ENCODE data around the gene ABHD17A.

ABHD17A gene

GRCh38 chr19:1885398-1886119 lies at the start of gene ABHD17A:
TSS of gene ABHD17A (minus strand) at chr19:1885496. CDS start at chr19:1881566, 3,930 bp downstream.
- DNase-seq: peak; percentile 97

GRCh38 chr19:1933942-1934341 lies 48.6 kb upstream of the ABHD17A start:
- no peak for DNase-seq

DNA sequence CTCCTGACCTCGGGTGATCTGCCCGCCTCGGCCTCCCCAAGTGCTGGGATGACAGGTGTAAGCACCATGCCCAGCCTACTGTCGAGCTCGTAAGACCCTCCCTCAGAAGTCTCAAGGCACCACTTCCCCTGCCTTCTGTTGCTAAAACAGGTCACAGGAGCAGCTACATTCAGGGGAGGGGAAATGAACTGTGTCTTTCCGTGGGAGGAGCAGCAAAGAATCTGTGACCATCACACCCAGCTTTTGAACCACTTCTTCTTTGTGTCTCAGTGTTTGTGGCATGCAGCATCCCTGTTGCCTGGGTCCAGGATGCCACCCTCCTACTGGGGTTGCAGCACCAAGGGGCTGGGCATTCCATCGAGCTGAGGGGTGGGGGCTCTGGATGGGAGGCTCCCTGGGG lies 47.9 kb upstream of the ABHD17A start:
- DNase-seq: no peak

- no peak for DNase-seq
These were observed 47.1 kb upstream of the ABHD17A start for GRCh38 chr19:1932395-1932794.

DNA sequence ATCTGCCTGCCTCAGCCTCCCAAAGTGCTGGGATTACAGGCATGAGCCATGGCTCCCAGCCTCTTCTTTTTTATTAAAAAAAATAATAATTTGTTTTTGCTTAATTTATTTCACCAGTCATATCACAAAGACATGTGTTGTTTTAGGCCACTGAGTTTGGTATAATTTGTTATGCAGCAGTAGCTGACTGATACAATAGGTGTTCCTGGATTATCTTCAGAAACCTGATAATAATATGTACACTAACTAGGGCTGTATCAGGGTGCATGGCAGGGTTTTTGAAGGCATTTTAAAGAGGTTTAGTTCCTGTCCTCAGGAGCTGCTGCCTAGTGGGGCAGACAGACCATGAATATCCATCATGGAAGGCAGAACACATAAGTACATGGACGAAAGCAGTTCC lies 46.1 kb upstream of the ABHD17A start:
- DNase-seq: no peak

- peak; percentile 82 for DNase-seq
These were observed 43.9 kb upstream of the ABHD17A start for GRCh38 chr19:1929021-1929742.

GRCh38 chr19:1925544-1925943 lies 40.2 kb upstream of the ABHD17A start:
- DNase-seq: no peak

DNA sequence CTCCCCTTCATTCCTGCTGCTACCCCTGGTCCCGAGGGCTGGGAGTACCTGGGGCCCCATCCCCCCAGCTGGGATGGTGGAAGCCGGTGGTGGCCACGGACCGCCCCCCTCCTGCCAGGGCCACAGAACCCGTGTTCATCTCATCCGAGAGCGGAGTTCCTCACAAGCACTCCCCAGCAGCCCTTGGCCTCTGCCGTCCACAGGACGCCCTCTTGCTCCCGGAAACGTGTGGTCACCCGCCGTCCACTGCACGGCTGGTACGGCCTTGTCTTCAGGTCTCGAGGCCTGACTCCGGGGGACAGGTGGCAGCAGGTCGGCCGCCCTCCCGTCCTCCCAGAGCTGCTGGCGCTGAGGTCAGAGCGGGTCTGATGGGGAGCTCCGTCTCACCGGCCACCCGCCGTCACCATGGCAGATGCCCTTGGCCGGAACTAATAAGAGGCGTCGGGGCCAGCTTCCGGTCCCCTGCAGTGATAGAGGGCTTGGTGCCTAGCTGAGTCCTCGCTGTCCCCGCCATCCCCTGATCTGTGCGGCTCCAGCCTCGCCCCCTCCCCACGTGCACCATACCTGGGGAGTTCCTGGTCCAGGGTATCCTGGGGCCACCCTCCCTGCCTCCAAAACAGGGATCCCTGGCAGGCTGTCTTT lies 39.1 kb upstream of the ABHD17A start:
- DNase-seq: no peak

- no peak for DNase-seq
These were observed 38.0 kb upstream of the ABHD17A start for GRCh38 chr19:1923319-1923718.

GRCh38 chr19:1922803-1923202 lies 37.5 kb upstream of the ABHD17A start:
- DNase-seq: no peak

DNA sequence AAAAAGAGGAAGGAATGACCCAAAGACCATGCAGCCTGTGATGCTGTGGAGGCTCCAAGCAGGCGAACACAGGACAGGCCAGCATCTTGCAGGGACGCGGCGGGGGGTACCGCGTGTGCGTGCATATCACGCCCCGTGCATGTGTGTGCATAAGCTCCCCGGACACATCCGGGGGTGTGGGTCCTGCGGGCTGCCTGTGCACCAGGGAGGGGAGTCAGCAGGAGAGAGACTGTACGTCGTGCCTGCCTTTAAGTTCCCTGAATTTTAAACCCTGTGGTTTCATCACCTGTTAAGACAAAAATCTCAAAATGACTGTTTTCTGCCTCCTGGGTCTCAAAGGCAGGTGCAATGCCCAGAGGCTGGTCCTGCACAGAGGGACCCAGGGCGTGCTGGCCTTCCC lies 36.5 kb upstream of the ABHD17A start:
- no peak for DNase-seq

DNA sequence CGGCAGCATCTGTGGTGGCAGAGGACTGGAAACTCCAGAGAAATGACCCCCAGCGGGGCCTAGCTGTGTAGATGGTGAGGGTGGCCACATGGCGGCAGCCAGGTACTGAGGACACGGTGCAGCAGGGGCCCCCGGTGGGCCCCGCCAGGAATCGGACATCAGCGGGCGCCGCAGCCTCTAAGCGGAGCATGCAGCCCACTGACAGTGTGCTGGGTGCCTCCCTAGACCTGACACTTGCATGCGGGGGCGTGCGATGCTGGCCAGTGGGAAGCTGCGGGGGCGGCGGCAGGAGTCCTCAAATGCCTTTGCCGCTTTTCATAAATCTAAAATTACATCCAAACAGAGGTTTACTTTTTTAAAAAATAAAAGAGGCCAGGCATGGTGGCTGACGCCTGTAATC lies 36.0 kb upstream of the ABHD17A start:
- no peak for DNase-seq

GRCh38 chr19:1920644-1921043 lies 35.3 kb upstream of the ABHD17A start:
- DNase-seq: no peak

DNA sequence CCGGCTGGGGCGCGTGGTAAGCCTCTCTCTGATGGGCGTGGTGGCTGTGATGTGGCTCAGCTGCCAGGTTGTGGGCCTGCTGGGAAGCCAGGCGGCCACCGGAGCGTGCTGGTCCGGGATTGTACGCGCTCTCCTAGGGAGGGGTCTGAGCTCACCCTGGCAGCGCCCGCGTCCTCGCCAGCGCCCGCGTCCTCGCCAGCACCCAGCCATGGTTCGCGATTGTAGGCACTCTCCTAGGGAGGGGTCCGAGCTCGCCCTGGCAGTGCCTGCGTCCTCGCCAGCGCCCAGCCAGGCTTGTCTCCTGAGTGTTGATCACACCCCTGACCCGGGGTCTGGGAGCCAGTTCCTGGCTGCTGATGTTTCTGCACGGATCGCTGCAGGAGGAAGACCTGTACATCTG lies 33.7 kb upstream of the ABHD17A start:
- DNase-seq: no peak

DNA sequence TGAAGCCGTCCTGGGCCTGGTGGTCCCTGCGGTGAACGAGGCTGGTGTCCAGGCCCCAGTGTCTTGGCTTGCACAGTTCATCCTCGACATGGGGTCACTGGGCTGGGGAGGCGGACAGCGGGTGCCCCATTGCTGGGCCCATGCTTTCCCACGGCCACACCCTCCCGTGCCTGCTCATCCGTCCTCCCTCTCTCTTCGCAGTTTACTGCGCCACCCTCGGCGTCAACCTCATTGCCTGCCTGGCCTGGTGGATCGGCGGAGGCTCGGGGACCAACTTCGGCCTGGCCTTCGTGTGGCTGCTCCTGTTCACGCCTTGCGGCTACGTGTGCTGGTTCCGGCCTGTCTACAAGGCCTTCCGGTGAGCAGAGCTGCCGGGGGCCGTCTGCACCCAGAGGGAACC lies 32.6 kb upstream of the ABHD17A start:
- no peak for DNase-seq

GRCh38 chr19:1917146-1917545 lies 31.9 kb upstream of the ABHD17A start:
- DNase-seq: no peak

DNA sequence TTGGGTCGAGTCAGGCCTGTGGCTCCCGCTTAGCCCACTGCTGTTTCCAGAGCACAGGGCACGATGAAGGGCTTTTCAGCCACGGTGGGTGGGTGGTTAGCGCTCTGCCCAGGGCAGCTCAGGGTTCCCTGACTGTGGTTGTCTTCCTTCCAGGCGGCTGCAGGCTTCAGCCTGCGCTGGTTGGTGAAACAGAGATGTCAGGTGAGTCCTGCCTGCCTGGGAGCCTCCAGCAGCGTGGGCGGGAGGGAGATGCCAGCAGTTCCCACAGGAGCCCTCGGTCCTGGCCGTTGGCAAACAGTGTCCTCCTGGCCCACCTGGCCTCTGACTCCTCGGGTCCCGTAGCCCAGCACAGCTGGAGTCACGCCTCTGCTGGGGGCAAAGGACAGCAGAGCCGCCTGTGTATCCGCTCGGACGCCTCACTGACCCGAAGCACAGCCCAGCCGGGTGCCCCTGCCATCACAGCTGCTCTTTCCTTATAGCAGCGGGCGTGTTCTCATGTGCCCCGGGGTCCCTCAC lies 29.6 kb upstream of the ABHD17A start:
- DNase-seq: no peak

GRCh38 chr19:1913781-1914577 lies 28.7 kb upstream of the ABHD17A start:
- DNase-seq: no peak

DNA sequence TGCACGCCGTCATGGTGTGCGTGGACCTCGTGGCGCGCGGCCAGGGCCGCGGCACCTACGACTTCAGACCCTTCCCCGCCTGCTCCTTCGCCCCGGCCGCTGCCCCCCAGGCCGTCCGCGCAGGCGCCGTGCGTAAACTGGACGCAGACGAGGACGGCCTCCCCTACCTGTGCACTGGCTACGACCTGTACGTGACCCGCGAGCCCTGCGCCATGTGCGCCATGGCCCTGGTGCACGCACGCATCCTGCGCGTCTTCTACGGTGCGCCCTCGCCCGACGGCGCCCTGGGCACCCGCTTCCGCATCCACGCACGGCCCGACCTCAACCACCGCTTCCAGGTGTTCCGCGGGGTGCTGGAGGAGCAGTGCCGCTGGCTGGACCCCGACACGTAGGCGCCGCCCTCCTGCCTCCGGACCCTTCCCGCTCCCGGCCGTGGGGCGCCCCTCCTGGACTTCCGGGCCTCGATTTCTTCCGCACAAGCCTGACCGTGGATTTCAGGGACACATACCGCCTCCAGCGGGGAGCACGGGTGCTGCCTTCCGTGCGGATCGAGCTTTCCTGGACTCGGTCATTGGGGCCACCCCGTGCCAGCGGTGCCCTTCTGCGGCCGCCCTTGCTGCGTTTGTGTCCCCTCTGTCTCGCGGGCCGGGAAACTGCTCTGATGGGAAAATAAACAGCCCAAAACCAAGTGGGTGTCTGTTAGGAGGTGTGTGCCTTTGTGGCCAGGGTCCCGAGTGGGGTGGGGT lies 27.6 kb upstream of the ABHD17A start:
- DNase-seq: no peak

DNA sequence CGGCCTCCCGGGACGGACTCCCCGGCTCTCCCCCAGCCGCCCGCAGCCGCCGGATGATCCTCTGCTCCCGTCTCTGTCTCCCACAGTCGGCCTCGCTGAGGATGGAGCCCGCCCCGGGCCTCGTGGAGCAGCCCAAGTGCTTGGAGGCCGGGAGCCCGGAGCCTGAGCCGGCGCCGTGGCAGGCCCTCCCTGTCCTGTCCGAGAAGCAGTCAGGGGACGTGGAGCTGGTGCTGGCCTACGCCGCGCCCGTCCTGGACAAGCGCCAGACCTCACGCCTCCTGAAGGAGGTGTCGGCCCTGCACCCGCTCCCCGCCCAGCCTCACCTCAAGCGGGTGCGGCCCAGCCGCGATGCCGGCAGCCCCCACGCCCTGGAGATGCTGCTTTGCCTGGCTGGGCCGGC lies 26.7 kb upstream of the ABHD17A start:
- no peak for DNase-seq

DNA sequence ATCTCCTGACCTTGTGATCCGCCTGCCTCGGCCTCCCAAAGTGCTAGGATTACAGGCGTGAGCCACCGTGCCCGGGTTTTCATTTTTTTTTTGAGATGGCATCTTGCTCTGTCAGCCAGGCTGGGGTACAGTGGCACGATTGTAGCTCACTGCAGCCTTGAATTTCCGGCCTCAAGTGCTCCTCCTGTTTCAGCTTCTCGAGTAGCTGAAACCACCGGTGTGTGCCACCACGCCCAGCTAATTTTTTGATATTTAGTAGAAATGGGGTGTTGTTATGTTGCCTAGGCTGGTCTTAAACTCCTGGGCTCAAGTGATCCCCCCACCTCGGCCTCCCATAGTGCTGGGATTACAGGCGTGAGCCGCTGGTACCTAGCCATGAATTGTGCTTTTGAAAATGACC lies 25.8 kb upstream of the ABHD17A start:
- DNase-seq: no peak

DNA sequence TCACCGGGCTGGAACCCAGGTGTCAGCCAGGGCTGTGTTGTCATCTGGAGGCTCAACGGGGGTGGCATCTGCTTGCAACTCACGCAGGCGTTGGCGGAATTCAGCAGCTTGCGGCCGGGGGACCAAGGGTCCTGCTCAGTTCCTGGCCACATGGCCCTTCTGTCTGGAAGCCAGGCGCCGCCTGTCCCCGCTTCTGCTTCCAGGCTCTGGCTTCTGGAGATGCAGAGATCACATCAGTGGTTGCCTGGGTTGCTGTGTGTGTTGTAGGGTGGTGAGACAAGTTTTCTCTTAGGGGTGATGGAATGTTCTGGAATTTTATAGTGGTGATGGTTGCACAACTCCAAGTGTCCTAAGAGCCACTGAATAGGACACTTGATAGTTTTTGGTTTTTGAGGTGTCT lies 24.9 kb upstream of the ABHD17A start:
- no peak for DNase-seq

Measured in femur (tissue), 1 donor.